Upper lobe of left lung (tissue), 6 donors: ENCODE measurements around the gene KLK3. TPM values are rescaled to one million over a fixed set of nuclear protein-coding genes. Genes with fewer than 3 reads are reported as not detected.
A peak's percentile ranks its signal among the peaks of the same experiment; 100 is the strongest.

ENCODE experiments used
- ATAC-seq, 2 donors: fragments of 200-7000 bp; cut with Tn5 transposase; one replicate each; pipeline ENCODE4 v1.9.1; 2022; ENCODE audit warnings: mild to moderate bottlenecking in 2 of 2, moderate library complexity in 2 of 2; ENCODE audit not compliant: low FRiP score in 2 of 2
- DNase-seq, 2 donors: peaks; one replicate each; pipeline ENCODE4 v3.0.0-alpha.2; 2019 to 2020
- H3K27ac ChIP-seq, 4 donors: fragments of 200-600 bp; sonication (generic); one replicate each; pipeline ENCODE4 v1.5.1; 2016 to 2019
- H3K27me3 ChIP-seq, 4 donors: fragments of 200-600 bp; sonication (generic); one replicate each; pipeline ENCODE4 v1.5.1; 2017 to 2019
- H3K36me3 ChIP-seq, 4 donors: fragments of 200-600 bp; sonication (generic); one replicate each; pipeline ENCODE4 v1.5.1; 2016 to 2019
- H3K4me1 ChIP-seq, 4 donors: fragments of 200-600 bp; sonication (generic); one replicate each; pipeline ENCODE4 v1.5.1; 2018 to 2019
- H3K4me3 ChIP-seq, 4 donors: fragments of 200-600 bp; sonication (generic); one replicate each; pipeline ENCODE4 v1.5.1; 2017 to 2019; ENCODE audit warnings: mild to moderate bottlenecking in 2 of 4, moderate library complexity in 1 of 4
- H3K9me3 ChIP-seq, 4 donors: fragments of 200-600 bp; sonication (generic); one replicate each; pipeline ENCODE4 v1.5.1; 2018 to 2019
- CTCF ChIP-seq, 6 experiments: fragments of 450-650 bp in 4 of 6; fragments of 200-600 bp in 2 of 6; sonication (generic) in 2 of 6; IDR thresholded peaks; one replicate each; pipeline ENCODE4 v1.5.1; 2016 to 2019; ENCODE audit warnings: antibody characterized with exemption in 6 of 6
- EP300 ChIP-seq, 4 donors: sonication (generic); formaldehyde crosslinking; IDR thresholded peaks; one replicate each; pipeline ENCODE4 v1.5.1; 2017; ENCODE audit warnings: antibody characterized with exemption in 4 of 4, control low read depth in 2 of 4
- POLR2A ChIP-seq, 4 donors: fragments of 450-650 bp; IDR thresholded peaks; one replicate each; pipeline ENCODE4 v1.5.1; 2016 to 2017; ENCODE audit warnings: antibody characterized with exemption in 4 of 4, mild to moderate bottlenecking in 2 of 4
- POLR2AphosphoS5 ChIP-seq, 2 donors: sonication (generic); formaldehyde crosslinking; IDR thresholded peaks; one replicate each; pipeline ENCODE4 v1.5.1; 2017; ENCODE audit warnings: antibody characterized with exemption in 2 of 2
- WGBS, 2 donors: methylation state at CpG; one replicate each; pipeline ENCODE4 v1.1.5; 2017 to 2018; 5-methylcytosine and 5-hydroxymethylcytosine counted together
- total RNA-seq, 6 donors: library from RNA; depleted of rRNA in 4 of 6; stranded (reverse); fragments of >200 nt in 4 of 6; gene quantifications; one replicate each; pipeline versions ENCODE4 v1.1.0 to v1.2.1, GENCODE V29; 2016 to 2021
- donor health status: DM: no; HTN: no; CAD: no; lungs with moderate emphysema.
- donor health status: DM: no; HTN: yes; CAD: no; lungs with severe emphysema.

Gene KLK3
- total RNA-seq, 6 donors from 2014 or later: 0.33 TPM; not detected in 5

DNA sequence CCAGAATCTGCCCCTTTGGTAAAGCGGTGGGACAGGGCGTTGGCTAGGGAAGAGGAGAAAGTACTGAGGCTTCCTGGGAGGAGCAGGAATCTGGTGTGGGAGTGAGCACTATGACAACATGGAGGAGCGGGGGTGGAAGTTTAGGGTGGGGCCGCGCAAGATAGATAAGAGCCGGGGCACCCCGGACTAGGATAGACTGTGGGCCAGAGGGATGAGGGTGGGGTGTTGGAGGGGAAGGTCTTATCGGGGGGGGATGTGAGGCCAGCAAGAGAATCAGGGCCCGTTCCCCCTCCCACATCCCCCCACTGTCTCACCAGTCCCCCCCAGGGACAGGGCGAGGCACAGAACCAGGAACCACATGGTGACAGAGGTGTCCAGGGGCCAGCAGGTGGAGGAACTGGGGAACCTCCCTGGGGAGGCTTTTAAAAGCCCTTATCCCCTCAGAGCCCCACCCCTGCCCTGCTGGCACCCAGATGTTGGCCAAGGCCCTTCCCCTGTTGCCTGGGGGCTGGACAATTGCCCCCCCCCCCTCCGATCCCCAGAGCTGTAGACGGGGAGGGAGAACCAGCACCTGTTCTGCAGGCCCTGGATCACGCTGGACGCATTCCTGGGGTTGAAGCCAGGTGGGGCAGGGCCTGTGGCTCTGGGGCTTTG lies 31.2 kb upstream of the KLK3 start, which contains the start of gene KLK1:
KLK1 (minus strand) TSS at position 399 of the 654 bp plus-strand sequence; CDS start at position 360, 39 bp downstream.
- Histone ChIP-seq H3K27me3 (peaks cover 0 to 31% (median 8%) of the 10 kb centered on the region in 4 donors), H3K9me3 (no peaks in the 10 kb centered on the region), H3K4me1 (peaks cover 0 to 6% (median 2%) of the 10 kb centered on the region in 4 donors), H3K36me3 (no peaks in the 10 kb centered on the region), H3K27ac (no peak within 1 kb of the TSS), H3K4me3 (no peak within 1 kb of the TSS)
- DNase-seq (no peak), ATAC-seq (peak in 1 of 2 donors; percentile 48)
- TF ChIP-seq POLR2A (IDR thresholded peaks at IDR 0.05) (no peak), EP300 (IDR thresholded peaks at IDR 0.05) (no peak), CTCF (IDR thresholded peaks at IDR 0.05) (no peak), POLR2AphosphoS5 (IDR thresholded peaks at IDR 0.05) (no peak)
- WGBS, 2 donors: 56 to 69% methylated on average over 12 to 13 of the region's 14 CpGs

- Histone ChIP-seq H3K4me3 (no peak overlapping the region), H3K9me3 (no peaks in the 10 kb centered on the region), H3K27ac (no peak overlapping the region), H3K4me1 (no peaks in the 10 kb centered on the region), H3K27me3 (peaks cover 0 to 10% (median 0%) of the 10 kb centered on the region in 4 donors), H3K36me3 (no peaks in the 10 kb centered on the region)
- DNase-seq (peak in 1 of 2 donors; percentile 78), ATAC-seq (no peak)
- 77 to 81% methylated on average over 39 to 43 of the region's 43 CpGs for WGBS, 2 donors
- TF ChIP-seq POLR2AphosphoS5 (IDR thresholded peaks at IDR 0.05) (no peak), CTCF (IDR thresholded peaks at IDR 0.05) (no peak), EP300 (IDR thresholded peaks at IDR 0.05) (no peak), POLR2A (IDR thresholded peaks at IDR 0.05) (no peak)
Measured at GRCh38 chr19:50826492-50827240, 28.0 kb upstream of the KLK3 start.

GRCh38 chr19:50827476-50827875 lies 27.2 kb upstream of the KLK3 start:
- ATAC-seq: no peak
- no peak overlapping the region for H3K27ac ChIP-seq
- no peaks in the 10 kb centered on the region for H3K36me3 ChIP-seq
- 82% methylated on average over 14 of the region's 14 CpGs for WGBS, 2 donors
- H3K4me3 ChIP-seq: no peak overlapping the region
- H3K27me3 ChIP-seq: peaks cover 0 to 5% (median 0%) of the 10 kb centered on the region in 4 donors
- H3K4me1 ChIP-seq: no peaks in the 10 kb centered on the region
- DNase-seq: no peak
- TF ChIP-seq POLR2AphosphoS5 (IDR thresholded peaks at IDR 0.05) (no peak), CTCF (IDR thresholded peaks at IDR 0.05) (no peak), EP300 (IDR thresholded peaks at IDR 0.05) (no peak), POLR2A (IDR thresholded peaks at IDR 0.05) (no peak)
- H3K9me3 ChIP-seq: no peaks in the 10 kb centered on the region

DNA sequence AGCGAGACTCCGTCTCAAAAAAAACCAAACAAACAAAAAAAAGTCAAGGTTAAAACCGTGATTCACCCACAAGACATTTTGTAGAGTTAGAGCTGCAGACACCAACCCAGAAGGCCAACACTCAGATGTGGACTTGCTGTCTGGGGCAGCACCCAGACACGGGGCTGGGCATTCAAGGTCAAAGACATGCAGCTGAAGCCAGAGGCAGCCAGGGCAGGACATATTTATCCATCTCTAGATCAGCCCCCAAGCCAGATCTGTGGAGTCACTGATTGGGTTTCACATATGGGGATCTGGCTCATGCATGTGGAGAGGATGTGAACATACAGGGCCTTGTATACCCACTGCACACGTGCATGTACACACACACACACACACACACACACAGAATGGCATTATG lies 24.9 kb upstream of the KLK3 start:
- Histone ChIP-seq H3K27me3 (no peaks in the 10 kb centered on the region), H3K4me3 (no peak overlapping the region), H3K4me1 (no peaks in the 10 kb centered on the region), H3K27ac (no peak overlapping the region), H3K36me3 (no peaks in the 10 kb centered on the region), H3K9me3 (no peaks in the 10 kb centered on the region)
- ATAC-seq (no peak), DNase-seq (no peak)
- TF ChIP-seq CTCF (IDR thresholded peaks at IDR 0.05): no peak
- TF ChIP-seq EP300 (IDR thresholded peaks at IDR 0.05): no peak
- no peak for TF ChIP-seq POLR2A (IDR thresholded peaks at IDR 0.05)
- no peak for TF ChIP-seq POLR2AphosphoS5 (IDR thresholded peaks at IDR 0.05)
- 69 to 77% methylated on average over 5 of the region's 5 CpGs for WGBS, 2 donors
